MM.1S (cell line): ENCODE measurements around the gene FAAP100.

ENCODE experiments used
- CTCF ChIP-seq: fragments of 300-600 bp; sonication (generic); IDR thresholded peaks from 2 replicates; pipeline ENCODE4 v1.5.1; 2016; ENCODE audit warnings: antibody characterized with exemption, low read length, mixed read lengths
- EZH2 ChIP-seq: fragments of 300-600 bp; sonication (generic); optimal IDR thresholded peaks from 2 replicates; pipeline ENCODE3; 2017; ENCODE audit warnings: low read depth, mild to moderate bottlenecking, antibody characterized with exemption, low read length, mixed read lengths
- EZH2phosphoT487 ChIP-seq: fragments of 300-600 bp; sonication (generic); IDR thresholded peaks from 2 replicates; pipeline ENCODE4 v1.6.1; 2018; ENCODE audit warnings: antibody characterized with exemption, low read length

- TF ChIP-seq CTCF (no peak), EZH2 (no peak), EZH2phosphoT487 (no peak)
These were observed 8.8 kb downstream of the FAAP100 start for GRCh38 chr17:81543339-81543675.
